OCI-LY1 (cell line): ENCODE results near the gene CELF4.

Experiments used
- EZH2 ChIP-seq: fragments of 200-600 bp; sonication (generic), shearing (Covaris generic); IDR thresholded peaks from 2 replicates; pipeline ENCODE4 v1.8.0; 2017; ENCODE audit warnings: borderline replicate concordance, mixed run types, mild to moderate bottlenecking, antibody characterized with exemption, low read length, moderate library complexity, mixed read lengths
- TF ChIP-seq, protein P1 (sequence below): fragments of 200-600 bp; sonication (generic), shearing (Covaris generic); IDR thresholded peaks from 2 replicates; pipeline ENCODE4 v1.5.1; 2017; ENCODE audit warnings: mild to moderate bottlenecking, antibody characterized with exemption, low read length, moderate library complexity, mixed read lengths

DNA sequence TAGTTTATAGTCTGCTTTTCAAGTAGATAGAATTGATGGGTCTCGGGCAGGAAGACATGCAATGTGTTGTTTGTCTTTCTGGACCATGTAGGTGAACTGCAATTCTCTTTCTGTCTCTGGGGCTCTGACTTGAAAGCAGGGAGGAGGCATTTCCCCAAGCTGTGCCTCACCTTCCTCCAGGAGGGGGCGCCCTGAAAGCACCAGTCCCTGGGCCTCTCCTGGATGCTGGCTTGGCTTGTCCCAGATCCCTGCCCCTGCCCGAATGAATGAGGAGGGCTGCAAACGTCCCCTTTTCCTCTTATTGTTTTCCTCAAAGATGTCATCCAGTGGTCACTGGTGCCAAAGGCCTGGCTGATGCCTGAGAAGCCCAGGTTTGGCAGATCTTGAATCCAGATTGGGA is 270.6 kb downstream of the CELF4 start:
- TF ChIP-seq, protein P1, sequence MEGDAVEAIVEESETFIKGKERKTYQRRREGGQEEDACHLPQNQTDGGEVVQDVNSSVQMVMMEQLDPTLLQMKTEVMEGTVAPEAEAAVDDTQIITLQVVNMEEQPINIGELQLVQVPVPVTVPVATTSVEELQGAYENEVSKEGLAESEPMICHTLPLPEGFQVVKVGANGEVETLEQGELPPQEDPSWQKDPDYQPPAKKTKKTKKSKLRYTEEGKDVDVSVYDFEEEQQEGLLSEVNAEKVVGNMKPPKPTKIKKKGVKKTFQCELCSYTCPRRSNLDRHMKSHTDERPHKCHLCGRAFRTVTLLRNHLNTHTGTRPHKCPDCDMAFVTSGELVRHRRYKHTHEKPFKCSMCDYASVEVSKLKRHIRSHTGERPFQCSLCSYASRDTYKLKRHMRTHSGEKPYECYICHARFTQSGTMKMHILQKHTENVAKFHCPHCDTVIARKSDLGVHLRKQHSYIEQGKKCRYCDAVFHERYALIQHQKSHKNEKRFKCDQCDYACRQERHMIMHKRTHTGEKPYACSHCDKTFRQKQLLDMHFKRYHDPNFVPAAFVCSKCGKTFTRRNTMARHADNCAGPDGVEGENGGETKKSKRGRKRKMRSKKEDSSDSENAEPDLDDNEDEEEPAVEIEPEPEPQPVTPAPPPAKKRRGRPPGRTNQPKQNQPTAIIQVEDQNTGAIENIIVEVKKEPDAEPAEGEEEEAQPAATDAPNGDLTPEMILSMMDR: peak; percentile 55
- TF ChIP-seq EZH2: no peak
